PFSK-1 (cell line): ENCODE measurements around the gene HES2.
A peak's percentile ranks its signal among the peaks of the same experiment; 100 is the strongest.

Experiments
- FOXP2 ChIP-seq: optimal IDR thresholded peaks from 2 replicates; pipeline ENCODE3; 2011; ENCODE audit warnings: borderline replicate concordance, control low read depth, inconsistent platforms; ENCODE audit not compliant: insufficient read depth; ENCODE audit errors: extremely low read length, extremely low read depth
- POLR2AphosphoS5 ChIP-seq: IDR thresholded peaks from 2 replicates; pipeline ENCODE4 v1.6.1; 2012; ENCODE audit warnings: low read depth, mild to moderate bottlenecking, control low read depth, low read length, moderate library complexity
- SIN3A ChIP-seq: IDR thresholded peaks from 2 replicates; pipeline ENCODE4 v1.6.1; 2012; ENCODE audit warnings: mild to moderate bottlenecking, low read length, moderate library complexity, borderline replicate concordance; ENCODE audit not compliant: insufficient read depth
- TAF1 ChIP-seq: IDR thresholded peaks from 2 replicates; pipeline ENCODE4 v1.6.1; 2012; ENCODE audit warnings: low read length, control low read depth, borderline replicate concordance; ENCODE audit not compliant: insufficient read depth
- TF ChIP-seq, protein P1 (sequence below), 2 experiments: IDR thresholded peaks; 2 replicates each; pipeline versions ENCODE4 v1.6.1 to v1.8.0; 2011 to 2012; ENCODE audit warnings: low read depth in 2 of 2, low read length in 2 of 2, control low read depth in 1 of 2, inconsistent platforms in 1 of 2, mild to moderate bottlenecking in 1 of 2, moderate library complexity in 1 of 2; ENCODE audit not compliant: insufficient read depth in 1 of 2

The HES2 gene

DNA sequence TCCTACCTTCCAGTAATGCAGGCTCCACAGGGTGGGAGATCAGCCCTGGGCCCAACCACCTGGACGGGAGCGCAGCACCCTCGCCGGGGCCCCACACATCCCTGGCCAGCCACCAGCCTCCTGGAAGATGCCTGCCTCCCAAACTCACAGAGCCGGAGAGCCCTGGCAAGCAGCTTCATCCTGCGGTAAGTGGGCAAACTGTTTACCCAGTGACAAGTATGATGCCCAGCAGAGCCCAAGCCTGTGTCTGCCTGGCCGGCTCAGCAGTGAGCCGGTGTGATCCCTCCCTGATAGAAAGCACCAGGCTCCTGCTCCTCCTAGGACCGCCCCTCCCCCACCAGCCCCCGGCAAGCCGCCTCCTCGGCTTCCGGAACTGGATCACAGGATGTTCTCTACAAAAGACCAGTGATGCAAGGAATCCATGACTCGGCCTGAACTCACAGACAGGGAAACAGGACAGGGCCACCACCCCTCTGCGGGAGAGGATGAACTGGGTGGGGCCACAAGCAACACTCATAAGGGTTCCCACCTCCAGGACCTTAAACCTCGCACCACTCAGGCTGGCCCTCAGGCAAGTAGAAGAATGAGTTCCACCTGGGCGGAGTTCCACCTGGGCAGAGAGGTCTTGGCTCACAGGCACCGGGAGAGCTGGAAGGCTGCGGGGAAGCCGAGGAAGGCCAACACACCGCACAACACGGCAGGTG, 34.1 kb downstream of the HES2 start:
- peak; percentile 47; the same call in 1 of the 2 replicates for TF ChIP-seq TAF1
- TF ChIP-seq, protein P1, sequence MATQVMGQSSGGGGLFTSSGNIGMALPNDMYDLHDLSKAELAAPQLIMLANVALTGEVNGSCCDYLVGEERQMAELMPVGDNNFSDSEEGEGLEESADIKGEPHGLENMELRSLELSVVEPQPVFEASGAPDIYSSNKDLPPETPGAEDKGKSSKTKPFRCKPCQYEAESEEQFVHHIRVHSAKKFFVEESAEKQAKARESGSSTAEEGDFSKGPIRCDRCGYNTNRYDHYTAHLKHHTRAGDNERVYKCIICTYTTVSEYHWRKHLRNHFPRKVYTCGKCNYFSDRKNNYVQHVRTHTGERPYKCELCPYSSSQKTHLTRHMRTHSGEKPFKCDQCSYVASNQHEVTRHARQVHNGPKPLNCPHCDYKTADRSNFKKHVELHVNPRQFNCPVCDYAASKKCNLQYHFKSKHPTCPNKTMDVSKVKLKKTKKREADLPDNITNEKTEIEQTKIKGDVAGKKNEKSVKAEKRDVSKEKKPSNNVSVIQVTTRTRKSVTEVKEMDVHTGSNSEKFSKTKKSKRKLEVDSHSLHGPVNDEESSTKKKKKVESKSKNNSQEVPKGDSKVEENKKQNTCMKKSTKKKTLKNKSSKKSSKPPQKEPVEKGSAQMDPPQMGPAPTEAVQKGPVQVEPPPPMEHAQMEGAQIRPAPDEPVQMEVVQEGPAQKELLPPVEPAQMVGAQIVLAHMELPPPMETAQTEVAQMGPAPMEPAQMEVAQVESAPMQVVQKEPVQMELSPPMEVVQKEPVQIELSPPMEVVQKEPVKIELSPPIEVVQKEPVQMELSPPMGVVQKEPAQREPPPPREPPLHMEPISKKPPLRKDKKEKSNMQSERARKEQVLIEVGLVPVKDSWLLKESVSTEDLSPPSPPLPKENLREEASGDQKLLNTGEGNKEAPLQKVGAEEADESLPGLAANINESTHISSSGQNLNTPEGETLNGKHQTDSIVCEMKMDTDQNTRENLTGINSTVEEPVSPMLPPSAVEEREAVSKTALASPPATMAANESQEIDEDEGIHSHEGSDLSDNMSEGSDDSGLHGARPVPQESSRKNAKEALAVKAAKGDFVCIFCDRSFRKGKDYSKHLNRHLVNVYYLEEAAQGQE (IDR thresholded peaks at IDR 0.05; ENCODE audit: insufficient read depth in 1 of 2, low read depth in 2 of 2, low read length in 2 of 2): no peak
- TF ChIP-seq FOXP2: peak; percentile 36
- TF ChIP-seq SIN3A: no peak
- peak; percentile 37; the same call in 1 of the 2 replicates for TF ChIP-seq POLR2AphosphoS5

- no peak for TF ChIP-seq SIN3A
- TF ChIP-seq TAF1: no peak
- no peak for TF ChIP-seq POLR2AphosphoS5
- TF ChIP-seq FOXP2: no peak
These were observed 34.8 kb downstream of the HES2 start for GRCh38 chr1:6384962-6385361.

DNA sequence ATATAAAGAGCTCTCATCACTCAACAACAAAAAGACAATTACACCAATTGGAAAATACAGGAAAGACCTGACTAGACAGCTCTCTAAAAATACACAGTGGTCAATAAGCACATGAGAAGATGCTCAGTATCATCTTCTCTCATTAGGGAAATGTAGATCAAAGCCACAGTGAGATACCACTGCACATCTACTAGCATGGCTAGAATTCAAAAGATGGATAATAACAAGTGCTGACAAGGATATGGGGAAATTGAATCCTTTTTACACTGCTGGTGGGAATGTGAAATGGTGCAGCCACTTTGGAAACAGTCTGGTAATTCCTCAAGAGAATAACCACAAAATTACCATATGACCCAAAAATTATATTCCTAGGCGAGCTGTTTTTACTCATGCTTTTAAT, 35.6 kb downstream of the HES2 start:
- TF ChIP-seq TAF1: no peak

DNA sequence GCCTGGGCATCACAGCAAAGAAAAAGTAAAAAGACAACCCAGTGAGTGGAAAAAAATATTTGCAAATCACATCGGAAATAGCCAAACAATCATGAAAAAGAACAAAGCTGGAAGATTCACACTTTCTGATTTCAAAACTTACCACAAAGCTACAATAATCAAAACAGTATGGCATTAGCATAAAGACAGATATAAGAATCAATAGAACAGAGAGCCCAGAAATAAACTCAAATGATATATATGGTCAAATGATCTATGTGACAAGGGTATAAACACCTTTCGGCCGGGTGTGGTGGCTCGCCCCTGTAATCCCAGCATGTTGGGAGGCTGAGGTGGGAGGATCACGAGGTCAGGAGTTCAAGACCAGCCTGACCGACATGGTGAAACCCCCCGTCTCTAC, 39.7 kb downstream of the HES2 start:
- no peak for TF ChIP-seq TAF1
- no peak for TF ChIP-seq FOXP2
- TF ChIP-seq, protein P1 (IDR thresholded peaks at IDR 0.05; ENCODE audit: insufficient read depth in 1 of 2, low read depth in 2 of 2, low read length in 2 of 2): no peak
- TF ChIP-seq POLR2AphosphoS5: no peak
- no peak for TF ChIP-seq SIN3A

DNA sequence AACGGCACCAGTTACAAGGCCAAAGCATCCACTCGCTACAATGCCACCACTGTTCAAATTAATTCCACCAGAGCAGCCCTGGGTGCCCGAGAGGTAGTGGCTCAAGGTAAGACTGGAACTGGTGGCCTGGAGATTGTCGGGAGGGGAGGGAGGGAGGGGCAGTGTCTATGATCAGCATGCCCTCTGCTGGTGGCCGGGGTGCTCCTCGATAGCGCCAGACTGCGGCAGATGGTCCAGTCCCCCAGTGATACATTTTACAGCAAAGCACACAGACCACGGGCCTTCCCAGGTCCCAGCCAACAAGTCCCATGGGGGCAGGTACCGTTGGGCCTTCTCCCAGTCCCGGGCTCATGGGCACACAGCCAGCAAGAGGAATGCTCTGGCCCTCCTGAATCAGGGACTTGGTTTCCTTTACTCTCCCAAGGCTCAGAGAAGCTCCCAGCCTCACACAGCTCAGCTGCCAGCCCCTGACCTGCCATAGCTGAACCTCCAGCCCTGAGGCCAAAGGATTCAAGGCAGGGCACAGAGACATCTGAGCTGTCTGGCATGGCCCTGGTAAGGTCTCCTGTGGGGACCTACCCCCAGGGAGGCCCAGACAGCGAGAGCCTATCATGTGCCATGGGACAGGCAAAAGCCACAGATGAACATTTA, 41.5 kb downstream of the HES2 start:
- TF ChIP-seq FOXP2 (no peak), TAF1 (no peak)

DNA sequence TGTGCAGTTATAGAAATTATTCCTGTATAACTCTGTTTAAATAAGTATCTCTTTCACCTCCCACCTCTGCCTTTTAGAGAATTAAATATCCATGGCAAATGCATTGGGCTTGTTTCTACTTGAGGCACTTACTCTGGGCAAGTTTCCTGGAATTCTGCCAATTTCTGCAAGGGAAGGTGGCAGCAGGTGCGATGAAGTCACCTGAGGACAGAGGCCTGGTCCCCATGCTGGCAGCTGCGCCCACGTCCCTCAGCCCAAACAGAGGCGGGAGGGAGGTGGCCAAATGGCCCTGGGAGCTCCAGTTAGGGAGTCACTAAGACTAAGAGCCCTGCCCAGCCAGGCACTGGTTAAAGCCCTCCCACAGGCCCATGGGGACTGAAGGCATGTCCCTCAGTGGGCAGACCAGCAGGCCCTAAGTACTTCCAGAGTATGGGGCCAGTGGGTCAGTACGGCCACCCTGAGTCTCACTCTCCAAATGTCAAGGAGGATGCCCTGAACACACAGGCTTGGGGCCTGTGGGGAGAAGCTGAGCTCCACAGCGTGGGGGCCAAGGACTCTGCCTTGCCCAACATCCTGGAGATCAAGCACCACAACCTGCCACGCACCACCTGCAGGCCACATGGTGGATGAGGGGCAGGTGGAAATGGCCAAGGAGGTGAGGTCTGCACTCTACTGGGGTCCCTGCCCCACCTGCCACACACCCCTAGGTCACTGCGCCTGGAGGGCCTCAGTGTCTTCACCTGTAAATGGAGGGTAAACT, 45.6 kb downstream of the HES2 start:
- TF ChIP-seq POLR2AphosphoS5 (no peak), TAF1 (no peak), SIN3A (no peak), FOXP2 (no peak)
- TF ChIP-seq, protein P1 (IDR thresholded peaks at IDR 0.05; ENCODE audit: insufficient read depth in 1 of 2, low read depth in 2 of 2, low read length in 2 of 2): no peak
